Thoracic aorta (tissue), 2 donors: ENCODE data around the gene CD164. TPM values are rescaled to one million over a fixed set of nuclear protein-coding genes. Genes with fewer than 3 reads are reported as not detected.

Experiments used
- ATAC-seq: fragments of 150-250 bp; one replicate; pipeline ENCODE4 v1.8.0; 2017; ENCODE audit warnings: low read depth; ENCODE audit not compliant: insufficient number of reproducible peaks, low FRiP score
- DNase-seq: peaks from one replicate; pipeline ENCODE4 v3.0.0-alpha.2; 2020; ENCODE audit warnings: low spot score
- H3K27ac ChIP-seq, 2 donors: fragments of 200-600 bp; sonication (generic); 1 replicate in 1 of 2; 2 replicates in 1 of 2; pipeline ENCODE4 v1.5.1; 2016; ENCODE audit warnings: mild to moderate bottlenecking in 2 of 2, moderate library complexity in 2 of 2
- H3K27me3 ChIP-seq: fragments of 200-600 bp; sonication (generic); replicated peaks from 2 replicates; pipeline ENCODE4 v1.6.0; 2016; ENCODE audit warnings: mild to moderate bottlenecking; ENCODE audit not compliant: insufficient read depth
- H3K36me3 ChIP-seq: fragments of 200-600 bp; sonication (generic); one replicate; pipeline ENCODE4 v1.5.1; 2016
- H3K4me1 ChIP-seq, 2 donors: fragments of 200-600 bp; sonication (generic); 1 replicate in 1 of 2; 2 replicates in 1 of 2; pipeline versions ENCODE4 v1.5.1 to v1.6.0; 2016; ENCODE audit warnings: low read depth in 2 of 2, mild to moderate bottlenecking in 1 of 2; ENCODE audit not compliant: control insufficient read depth in 1 of 2
- H3K4me3 ChIP-seq: fragments of 200-600 bp; sonication (generic); 2 replicates; pipeline ENCODE4 v1.5.1; 2016; ENCODE audit warnings: mild to moderate bottlenecking
- H3K9me3 ChIP-seq: fragments of 200-600 bp; sonication (generic); 2 replicates; pipeline ENCODE4 v1.5.1; 2016
- total RNA-seq, 2 donors: library from RNA; depleted of rRNA; stranded (reverse); fragments of >200 nt; gene quantifications; one replicate each; pipeline versions ENCODE4 v1.1.0 to v1.2.3, GENCODE V29; 2016
- TF ChIP-seq, protein P1 (sequence below): fragments of 200-600 bp; sonication (generic); IDR thresholded peaks from one replicate; pipeline ENCODE4 v1.5.1; 2019; ENCODE audit warnings: antibody characterized with exemption

Gene CD164
- total RNA-seq, 2 donors from 2014 or later: 166 to 223 TPM

DNA sequence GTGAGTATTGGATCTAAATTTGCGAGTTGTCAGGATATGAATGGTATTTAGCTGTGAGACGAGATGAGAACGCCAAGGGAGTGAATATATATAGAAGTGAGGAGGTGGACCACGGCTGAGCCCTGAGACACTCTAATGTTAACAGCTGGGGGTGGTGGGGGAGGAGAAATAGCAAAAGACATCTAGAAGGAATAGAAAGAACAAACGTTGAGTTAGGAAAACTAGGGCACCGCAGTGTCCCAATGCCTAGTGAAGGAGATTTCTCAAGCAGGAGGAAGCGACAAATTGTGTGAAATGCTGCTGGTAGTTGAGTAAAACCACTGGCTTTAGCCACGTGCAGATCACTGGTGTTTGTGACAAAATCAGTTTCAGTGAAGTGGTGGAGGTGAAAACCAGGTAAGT, 56.9 kb downstream of the CD164 start:
- TF ChIP-seq, protein P1, sequence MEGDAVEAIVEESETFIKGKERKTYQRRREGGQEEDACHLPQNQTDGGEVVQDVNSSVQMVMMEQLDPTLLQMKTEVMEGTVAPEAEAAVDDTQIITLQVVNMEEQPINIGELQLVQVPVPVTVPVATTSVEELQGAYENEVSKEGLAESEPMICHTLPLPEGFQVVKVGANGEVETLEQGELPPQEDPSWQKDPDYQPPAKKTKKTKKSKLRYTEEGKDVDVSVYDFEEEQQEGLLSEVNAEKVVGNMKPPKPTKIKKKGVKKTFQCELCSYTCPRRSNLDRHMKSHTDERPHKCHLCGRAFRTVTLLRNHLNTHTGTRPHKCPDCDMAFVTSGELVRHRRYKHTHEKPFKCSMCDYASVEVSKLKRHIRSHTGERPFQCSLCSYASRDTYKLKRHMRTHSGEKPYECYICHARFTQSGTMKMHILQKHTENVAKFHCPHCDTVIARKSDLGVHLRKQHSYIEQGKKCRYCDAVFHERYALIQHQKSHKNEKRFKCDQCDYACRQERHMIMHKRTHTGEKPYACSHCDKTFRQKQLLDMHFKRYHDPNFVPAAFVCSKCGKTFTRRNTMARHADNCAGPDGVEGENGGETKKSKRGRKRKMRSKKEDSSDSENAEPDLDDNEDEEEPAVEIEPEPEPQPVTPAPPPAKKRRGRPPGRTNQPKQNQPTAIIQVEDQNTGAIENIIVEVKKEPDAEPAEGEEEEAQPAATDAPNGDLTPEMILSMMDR: no peak
- DNase-seq (no peak), ATAC-seq (no peak)
- Histone ChIP-seq H3K36me3 (no peaks in the 10 kb centered on the region), H3K9me3 (no peaks in the 10 kb centered on the region), H3K4me3 (no peak overlapping the region), H3K27me3 (no peaks in the 10 kb centered on the region), H3K27ac (no peak overlapping the region), H3K4me1 (peaks cover 15 to 30% of the 10 kb centered on the region in 2 donors)

- DNase-seq (peak; percentile 15), ATAC-seq (peak; percentile 42)
- TF ChIP-seq, protein P1: no peak
- Histone ChIP-seq H3K4me3 (peak overlapping the region; percentile 60), H3K9me3 (no peaks in the 10 kb centered on the region), H3K27ac (peak overlapping the region; percentile 70), H3K27me3 (no peaks in the 10 kb centered on the region), H3K4me1 (peaks cover 15 to 30% of the 10 kb centered on the region in 2 donors), H3K36me3 (no peaks in the 10 kb centered on the region)
Measured at GRCh38 chr6:109323241-109323640, 59.0 kb downstream of the CD164 start.

DNA sequence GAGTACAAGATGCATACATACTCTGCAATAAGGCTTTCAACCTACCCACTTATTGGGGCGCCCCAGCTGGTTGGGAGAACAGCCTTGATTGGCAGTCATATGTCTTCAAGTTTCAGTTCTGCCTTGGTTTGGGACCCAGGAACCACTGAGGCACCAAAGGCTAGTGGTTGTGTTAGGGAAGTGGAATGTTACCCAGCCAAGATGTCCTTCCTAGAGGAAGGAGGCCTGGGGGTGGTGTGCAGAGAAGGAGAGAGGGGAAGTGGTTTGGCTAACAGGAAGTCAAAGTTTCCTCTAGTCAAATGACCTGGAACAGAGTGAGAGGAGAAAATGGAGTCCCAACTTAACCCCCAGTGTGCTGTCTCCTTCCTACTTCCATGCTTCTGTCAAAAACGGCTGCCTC, 59.4 kb downstream of the CD164 start:
- peak overlapping the region; percentile 60 for H3K4me3 ChIP-seq
- peak overlapping the region; percentile 70 for H3K27ac ChIP-seq
- TF ChIP-seq, protein P1: no peak
- no peaks in the 10 kb centered on the region for H3K9me3 ChIP-seq
- no peaks in the 10 kb centered on the region for H3K36me3 ChIP-seq
- ATAC-seq (peak; percentile 31), DNase-seq (no peak)
- H3K4me1 ChIP-seq: peaks cover 15 to 30% of the 10 kb centered on the region in 2 donors
- H3K27me3 ChIP-seq: no peaks in the 10 kb centered on the region

DNA sequence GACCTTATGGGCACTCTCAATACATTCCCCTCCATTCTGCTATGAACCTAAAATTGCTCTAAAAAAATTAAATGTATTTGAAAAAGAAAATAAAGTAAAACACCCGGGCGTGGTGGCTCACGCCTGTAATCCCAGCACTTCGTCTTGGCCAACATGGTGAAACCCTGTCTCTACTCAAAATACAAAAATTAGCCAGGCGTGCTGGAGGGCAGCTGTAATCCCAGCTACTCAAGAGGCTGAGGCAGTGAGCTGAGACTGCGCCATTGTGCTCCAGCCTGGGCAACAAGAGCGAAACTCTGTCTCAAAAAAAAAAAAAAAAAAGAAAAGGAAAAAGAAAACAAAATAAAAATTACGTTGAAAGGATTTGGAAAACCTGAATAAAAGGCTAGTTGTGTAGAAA, 60.5 kb downstream of the CD164 start:
- H3K4me3 ChIP-seq: no peak overlapping the region
- TF ChIP-seq, protein P1: no peak
- no peak overlapping the region for H3K27ac ChIP-seq
- no peaks in the 10 kb centered on the region for H3K27me3 ChIP-seq
- H3K4me1 ChIP-seq: peaks cover 15 to 30% of the 10 kb centered on the region in 2 donors
- DNase-seq (no peak), ATAC-seq (no peak)
- H3K36me3 ChIP-seq: no peaks in the 10 kb centered on the region
- H3K9me3 ChIP-seq: no peaks in the 10 kb centered on the region

- DNase-seq (no peak), ATAC-seq (no peak)
- TF ChIP-seq, protein P1: no peak
- Histone ChIP-seq H3K4me3 (no peak overlapping the region), H3K9me3 (no peaks in the 10 kb centered on the region), H3K4me1 (peaks cover 15 to 24% of the 10 kb centered on the region in 2 donors), H3K27me3 (no peaks in the 10 kb centered on the region), H3K36me3 (no peaks in the 10 kb centered on the region), H3K27ac (no peak overlapping the region)
Measured at GRCh38 chr6:109320072-109320471, 62.2 kb downstream of the CD164 start.
